GM21526 (cell line): ENCODE measurements around the gene BATF3.

Experiments used
- ATAC-seq: cut with Tn5 transposase; IDR thresholded peaks from one replicate; pipeline ENCODE4 v1.9.1; 2021; ENCODE audit warnings: moderate library complexity; ENCODE audit not compliant: unreplicated experiment, low FRiP score

BATF3 gene

GRCh38 chr1:212686069-212686468 is 13.6 kb downstream of the BATF3 start:
- no peak for ATAC-seq

- ATAC-seq, result no peak
Measured at GRCh38 chr1:212685429-212685828, 14.2 kb downstream of the BATF3 start.

- no peak for ATAC-seq
Measured at GRCh38 chr1:212684521-212685090, 15.0 kb downstream of the BATF3 start.

GRCh38 chr1:212684076-212684475 is 15.6 kb downstream of the BATF3 start:
- ATAC-seq, result no peak

- ATAC-seq, result peak; percentile 65
Measured at GRCh38 chr1:212683357-212683722, 16.3 kb downstream of the BATF3 start.

GRCh38 chr1:212680680-212681389 is 18.8 kb downstream of the BATF3 start:
- no peak for ATAC-seq

- peak; percentile 49 for ATAC-seq
Measured at GRCh38 chr1:212678456-212679410, 20.9 kb downstream of the BATF3 start.

- ATAC-seq, result no peak
Measured at GRCh38 chr1:212677573-212677972, 22.1 kb downstream of the BATF3 start.

- no peak for ATAC-seq
Measured at GRCh38 chr1:212677136-212677535, 22.5 kb downstream of the BATF3 start.

GRCh38 chr1:212675675-212676074 is 24.0 kb downstream of the BATF3 start:
- ATAC-seq, result no peak

GRCh38 chr1:212674872-212675271 is 24.8 kb downstream of the BATF3 start:
- ATAC-seq, result no peak

GRCh38 chr1:212671342-212672031 is 28.2 kb downstream of the BATF3 start:
- no peak for ATAC-seq

GRCh38 chr1:212670882-212671281 is 28.8 kb downstream of the BATF3 start:
- no peak for ATAC-seq

- no peak for ATAC-seq
Measured at GRCh38 chr1:212670301-212670700, 29.3 kb downstream of the BATF3 start.

GRCh38 chr1:212669600-212669999 is 30.0 kb downstream of the BATF3 start:
- no peak for ATAC-seq

GRCh38 chr1:212669102-212669501 is 30.5 kb downstream of the BATF3 start:
- no peak for ATAC-seq

GRCh38 chr1:212668477-212668876 is 31.2 kb downstream of the BATF3 start:
- ATAC-seq, result no peak

GRCh38 chr1:212667223-212668139 is 32.2 kb downstream of the BATF3 start:
- ATAC-seq, result no peak

GRCh38 chr1:212666116-212666775 is 33.4 kb downstream of the BATF3 start:
- no peak for ATAC-seq
